Stimulated activated CD4-positive, alpha-beta T cell treated with anti-CD3 and anti-CD28 coated beads, Interleukin-15, amount 100 ng/mL, for 24 hours (primary cell): ENCODE measurements around the gene TBL1XR1.

Source experiments
- DNase-seq: peaks from one replicate; pipeline ENCODE4 v3.0.0-alpha.2; 2020

TBL1XR1 gene

DNA sequence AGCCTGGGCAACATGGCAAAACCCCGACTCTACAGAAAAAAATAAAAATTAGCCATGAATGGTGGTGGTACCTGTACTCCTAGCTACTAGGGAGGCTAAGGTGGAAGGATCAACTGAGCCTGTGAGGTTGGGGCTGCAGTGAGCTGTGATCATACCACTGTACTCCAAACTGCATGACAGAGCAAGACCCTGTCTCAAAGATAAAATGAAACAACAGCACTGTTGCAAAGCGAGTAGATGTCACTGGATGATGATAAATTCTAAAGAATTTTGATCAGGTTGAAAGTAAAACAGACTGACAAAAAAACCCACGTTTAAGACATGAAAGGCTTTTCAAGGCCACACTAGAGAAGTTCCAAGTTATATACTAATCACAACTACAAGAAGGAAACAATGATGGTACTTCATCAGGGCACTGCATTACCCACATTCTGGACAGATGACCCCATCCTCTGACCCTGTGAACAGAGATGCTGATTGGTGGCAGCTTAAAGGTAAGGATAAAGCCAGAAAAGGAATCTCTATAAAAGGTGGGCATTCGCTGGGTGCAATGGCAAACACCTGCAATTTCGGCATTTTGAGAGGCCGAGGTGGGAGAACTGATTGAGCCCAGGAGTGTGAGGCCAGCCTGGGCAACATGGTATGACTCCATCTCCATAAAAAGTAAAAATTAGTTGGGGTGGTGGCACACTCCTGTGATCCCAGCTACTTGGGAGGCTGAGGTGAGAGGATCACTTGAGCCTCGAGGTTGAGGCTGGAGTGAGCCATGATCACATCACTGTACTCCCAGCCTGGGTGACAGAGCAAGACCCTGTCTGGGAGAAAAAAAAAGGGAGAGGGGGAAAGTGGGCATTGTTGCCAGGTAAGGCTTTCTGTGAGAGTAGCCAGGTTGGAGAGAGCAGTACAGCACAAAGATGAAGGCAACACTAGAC, 59.2 kb downstream of the TBL1XR1 start:
- DNase-seq, result no peak

GRCh38 chr3:177136741-177137140, 60.5 kb downstream of the TBL1XR1 start:
- DNase-seq, result no peak

DNA sequence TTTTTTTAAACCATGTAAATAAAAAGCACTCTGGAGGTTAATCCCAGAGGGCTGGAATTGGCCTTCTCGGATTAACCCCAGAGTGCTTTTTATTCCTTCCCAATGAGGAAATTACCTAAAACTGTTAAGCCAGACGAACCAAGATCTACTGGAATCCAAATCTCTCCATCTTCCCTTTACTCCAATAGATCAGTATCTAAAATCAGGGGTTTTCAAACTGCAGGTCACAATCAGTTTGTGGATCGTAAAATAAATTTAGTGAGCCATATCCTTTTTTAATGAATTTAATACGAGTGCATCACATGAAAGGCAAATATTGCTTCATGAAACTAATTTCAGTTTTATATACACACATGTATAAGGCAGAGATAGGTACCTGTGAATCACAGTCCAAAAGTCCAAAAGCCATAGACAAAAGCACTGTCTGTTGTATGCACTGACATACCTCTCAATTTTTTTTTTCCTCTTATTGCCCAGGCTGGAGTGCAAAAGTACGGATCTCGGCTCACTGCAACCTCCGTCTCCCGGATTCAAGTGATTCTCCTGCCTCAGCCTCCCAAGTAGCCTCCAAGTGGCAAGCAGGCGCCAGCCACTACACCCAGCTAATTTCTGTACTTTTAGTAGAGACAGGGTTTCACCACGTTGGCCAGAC, 61.3 kb downstream of the TBL1XR1 start:
- no peak for DNase-seq

- no peak for DNase-seq
These were observed 62.5 kb downstream of the TBL1XR1 start for GRCh38 chr3:177134816-177135210.

GRCh38 chr3:177133860-177134815, 63.1 kb downstream of the TBL1XR1 start:
- DNase-seq, result no peak

- DNase-seq, result no peak
These were observed 65.2 kb downstream of the TBL1XR1 start for GRCh38 chr3:177131927-177132636.

DNA sequence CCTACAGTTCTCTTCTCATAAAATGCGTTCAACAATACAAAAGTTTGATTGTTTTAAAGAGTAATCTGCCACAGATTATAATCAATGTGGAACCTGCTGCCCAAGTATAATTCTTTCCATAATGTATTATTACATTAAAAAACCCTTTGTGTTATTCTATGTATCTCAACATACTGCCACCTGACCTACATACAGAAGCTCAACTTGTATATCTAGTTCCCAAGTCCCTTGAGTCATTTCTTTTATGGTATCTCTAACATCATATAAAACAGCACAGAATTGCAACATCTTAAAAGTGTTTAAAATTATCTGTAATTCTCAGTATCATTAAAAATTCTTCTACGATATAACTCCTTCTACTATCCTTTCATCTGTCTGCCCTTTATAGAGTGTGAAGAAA, 70.3 kb downstream of the TBL1XR1 start:
- no peak for DNase-seq

- DNase-seq, result no peak
These were observed 71.1 kb downstream of the TBL1XR1 start for GRCh38 chr3:177126015-177126773.

DNA sequence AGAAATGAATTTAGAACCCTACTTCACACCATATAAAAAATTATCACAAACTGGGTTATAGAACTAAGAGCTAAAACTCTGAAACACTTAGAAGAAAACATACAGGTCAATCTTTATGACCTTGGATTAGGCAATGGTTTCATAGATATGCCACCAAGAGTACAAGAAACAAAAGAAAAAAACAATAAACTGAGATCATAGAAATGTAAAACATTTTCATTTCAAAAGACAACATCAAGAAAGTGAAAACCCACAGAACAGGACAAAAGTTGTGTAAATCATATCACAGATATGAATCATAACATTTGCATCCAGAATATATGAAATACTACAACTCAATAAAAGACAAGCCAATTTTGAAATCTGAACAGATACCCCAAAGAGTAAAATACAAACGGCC, 72.4 kb downstream of the TBL1XR1 start:
- no peak for DNase-seq

- no peak for DNase-seq
These were observed 73.5 kb downstream of the TBL1XR1 start for GRCh38 chr3:177123822-177124221.

DNA sequence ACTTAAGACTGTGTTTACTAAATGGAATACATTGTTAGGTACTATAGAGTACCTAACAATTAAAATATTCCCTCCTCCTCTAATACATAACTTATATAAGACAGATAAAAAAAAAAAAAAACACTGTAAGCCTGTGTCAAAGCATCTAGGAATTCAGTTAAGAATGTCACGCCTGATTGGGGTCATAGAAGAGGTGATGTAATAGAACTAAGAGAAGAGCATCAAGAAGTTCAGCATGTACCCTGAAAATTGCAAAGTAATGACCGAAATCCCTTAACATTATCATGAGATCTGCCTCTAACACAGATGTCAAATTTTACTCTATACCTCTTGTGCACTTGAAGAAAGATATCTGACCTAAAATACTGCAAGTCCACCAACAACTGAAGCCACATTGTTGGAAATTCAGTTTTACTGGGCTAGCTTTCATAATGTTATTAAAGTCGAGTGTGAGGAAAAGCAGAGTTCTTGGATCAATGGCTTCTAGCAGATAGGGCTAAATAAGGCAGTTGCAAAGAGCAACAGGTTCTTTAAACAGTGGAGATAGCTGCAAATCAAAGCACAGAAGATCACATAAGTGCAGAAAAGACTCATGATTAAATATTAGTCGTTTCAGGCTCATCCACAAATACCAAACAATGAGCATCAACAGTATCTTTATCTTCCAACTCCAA, 75.0 kb downstream of the TBL1XR1 start:
- no peak for DNase-seq

- DNase-seq, result no peak
These were observed 77.5 kb downstream of the TBL1XR1 start for GRCh38 chr3:177119829-177120228.

- DNase-seq, result no peak
These were observed 83.0 kb downstream of the TBL1XR1 start for GRCh38 chr3:177114253-177114652.

DNA sequence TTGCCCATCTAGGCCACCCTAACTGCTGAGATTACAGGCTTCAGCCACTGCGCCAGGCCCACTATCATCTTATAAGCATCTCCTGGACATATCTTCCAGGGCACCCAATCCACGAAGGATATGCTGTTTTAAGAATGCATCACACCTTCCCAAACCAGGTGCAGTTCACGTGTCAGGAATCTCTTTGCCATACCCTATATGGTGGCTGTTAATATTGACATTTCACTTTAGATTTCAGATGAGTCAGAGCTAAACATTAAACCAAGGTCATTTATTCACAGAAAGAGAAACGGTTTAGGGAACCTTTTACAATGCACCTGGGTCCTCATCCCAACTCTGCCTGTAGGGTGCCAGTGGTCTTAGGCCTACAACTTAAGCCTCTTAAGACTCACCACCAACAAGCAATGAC, 85.7 kb downstream of the TBL1XR1 start:
- DNase-seq, result no peak

DNA sequence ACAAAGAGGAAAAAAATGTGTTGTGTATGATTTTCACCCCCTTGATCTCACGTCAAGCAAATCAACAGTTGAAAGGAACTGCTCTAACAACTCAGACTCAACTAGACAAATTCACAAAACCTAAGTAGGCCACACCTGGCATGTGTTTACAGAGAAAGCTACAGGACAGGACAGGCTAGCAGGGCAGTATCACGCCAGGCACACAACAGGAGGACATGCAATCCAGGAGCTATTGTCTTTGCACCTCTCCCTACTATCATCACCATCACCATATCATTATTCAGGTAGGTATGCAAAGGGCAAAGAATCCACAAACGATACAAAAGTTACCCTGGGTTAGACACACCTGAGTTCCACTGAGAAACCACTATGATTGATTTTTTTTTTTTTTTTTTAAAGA, 86.4 kb downstream of the TBL1XR1 start:
- no peak for DNase-seq

GRCh38 chr3:177110386-177110785, 86.9 kb downstream of the TBL1XR1 start:
- no peak for DNase-seq

GRCh38 chr3:177109688-177110330, 87.5 kb downstream of the TBL1XR1 start:
- DNase-seq, result no peak

DNA sequence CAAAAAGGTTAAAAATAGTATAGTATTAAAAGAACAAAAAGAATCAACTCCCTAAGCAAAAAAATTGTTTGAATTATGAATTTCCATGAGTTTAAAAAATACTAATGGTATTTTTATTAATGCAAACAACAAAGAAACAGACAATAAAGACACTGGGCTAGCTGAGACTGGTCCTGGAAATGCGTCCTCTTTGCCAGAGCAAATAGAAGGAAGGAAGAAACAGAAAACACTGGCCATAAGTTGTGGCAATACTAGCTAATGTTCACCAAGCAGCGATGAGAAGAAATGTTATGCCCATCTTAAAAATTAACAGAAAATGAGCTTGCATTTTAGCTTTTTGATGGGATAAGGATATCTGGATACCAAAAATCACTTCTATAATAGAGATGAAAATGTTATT, 88.6 kb downstream of the TBL1XR1 start:
- DNase-seq, result no peak

GRCh38 chr3:177107461-177108239, 89.6 kb downstream of the TBL1XR1 start:
- no peak for DNase-seq

DNA sequence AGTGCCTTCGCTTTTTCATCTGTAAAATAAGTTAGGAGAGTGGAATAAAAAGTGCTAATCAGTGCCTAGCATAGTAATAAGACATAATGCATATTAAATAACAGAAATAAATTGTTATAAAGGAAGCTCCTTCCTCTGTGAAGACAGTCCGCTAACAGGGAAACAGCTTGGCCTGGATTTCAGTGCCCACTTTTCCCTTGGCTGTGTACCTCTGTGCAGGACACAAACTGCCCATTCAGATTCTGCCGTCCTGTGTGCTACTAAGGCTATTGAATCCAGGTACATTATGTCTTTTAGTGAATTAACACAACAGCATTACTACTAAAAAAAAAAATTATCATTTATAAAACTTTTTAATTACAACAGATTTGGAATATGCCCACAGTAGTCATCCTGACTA, 90.7 kb downstream of the TBL1XR1 start:
- no peak for DNase-seq
